HEK293 (cell line): ENCODE measurements around the gene BCL7C.
A peak's percentile ranks its signal among the peaks of the same experiment; 100 is the strongest.

Source experiments
- GLIS1 ChIP-seq: fragments of 450-650 bp; formaldehyde crosslinking; IDR thresholded peaks from 2 replicates; pipeline ENCODE4 v1.5.1; 2016; ENCODE audit warnings: missing biosample characterization, missing genetic modification characterization
- HOXA7 ChIP-seq: sonication (generic); formaldehyde crosslinking; IDR thresholded peaks from 2 replicates; pipeline ENCODE4 v1.8.1; 2022; ENCODE audit warnings: missing genetic modification reagents, borderline replicate concordance
- KLF7 ChIP-seq: fragments of 450-650 bp; formaldehyde crosslinking; IDR thresholded peaks from 2 replicates; pipeline ENCODE4 v1.5.1; 2016; ENCODE audit warnings: missing biosample characterization, missing genetic modification characterization, borderline replicate concordance
- MYNN ChIP-seq: fragments of 450-650 bp; formaldehyde crosslinking; IDR thresholded peaks from 2 replicates; pipeline ENCODE4 v1.5.1; 2016; ENCODE audit warnings: missing biosample characterization, missing genetic modification characterization, borderline replicate concordance
- PRDM1 ChIP-seq: fragments of 450-650 bp; formaldehyde crosslinking; IDR thresholded peaks from 2 replicates; pipeline ENCODE4; 2016; ENCODE audit warnings: missing biosample characterization, missing genetic modification characterization
- SP2 ChIP-seq: fragments of 450-650 bp; formaldehyde crosslinking; IDR thresholded peaks from 2 replicates; pipeline ENCODE4 v1.5.1; 2016; ENCODE audit warnings: missing biosample characterization, missing genetic modification characterization
- SP7 ChIP-seq: fragments of 450-650 bp; formaldehyde crosslinking; IDR thresholded peaks from 2 replicates; pipeline ENCODE4 v1.5.1; 2016; ENCODE audit warnings: missing biosample characterization, missing genetic modification characterization
- ZNF121 ChIP-seq: fragments of 450-650 bp; formaldehyde crosslinking; IDR thresholded peaks from 2 replicates; pipeline ENCODE4 v1.5.1; 2016; ENCODE audit warnings: missing biosample characterization, missing genetic modification characterization
- ZNF174 ChIP-seq: fragments of 450-650 bp; formaldehyde crosslinking; IDR thresholded peaks from 2 replicates; pipeline ENCODE4 v1.5.0; 2017; ENCODE audit warnings: missing biosample characterization, mild to moderate bottlenecking, missing genetic modification characterization
- ZNF214 ChIP-seq: fragments of 450-650 bp; formaldehyde crosslinking; IDR thresholded peaks from 2 replicates; pipeline ENCODE4 v1.5.1; 2017; ENCODE audit warnings: missing biosample characterization, mild to moderate bottlenecking, missing genetic modification characterization, borderline replicate concordance
- ZNF248 ChIP-seq: fragments of 450-650 bp; formaldehyde crosslinking; IDR thresholded peaks from 2 replicates; pipeline ENCODE4 v1.5.1; 2017; ENCODE audit warnings: missing biosample characterization, missing genetic modification characterization
- ZNF324 ChIP-seq: fragments of 450-650 bp; formaldehyde crosslinking; IDR thresholded peaks from 2 replicates; pipeline ENCODE4 v1.5.1; 2016; ENCODE audit warnings: missing biosample characterization, missing genetic modification characterization
- ZNF335 ChIP-seq: fragments of 450-650 bp; formaldehyde crosslinking; conservative IDR thresholded peaks from 2 replicates; pipeline ENCODE4 v1.5.1; 2016; ENCODE audit warnings: missing biosample characterization, missing genetic modification characterization
- ZNF354C ChIP-seq: fragments of 450-650 bp; formaldehyde crosslinking; IDR thresholded peaks from 2 replicates; pipeline ENCODE4 v1.5.1; 2016; ENCODE audit warnings: missing biosample characterization, missing genetic modification characterization, low read depth, borderline replicate concordance
- ZNF394 ChIP-seq: fragments of 450-650 bp; formaldehyde crosslinking; IDR thresholded peaks from 2 replicates; pipeline ENCODE4 v1.5.1; 2016; ENCODE audit warnings: missing biosample characterization, missing genetic modification characterization, mild to moderate bottlenecking, moderate library complexity, borderline replicate concordance
- ZNF610 ChIP-seq: fragments of 450-650 bp; formaldehyde crosslinking; IDR thresholded peaks from 2 replicates; pipeline ENCODE4 v1.5.1; 2016; ENCODE audit warnings: missing biosample characterization, missing genetic modification characterization, borderline replicate concordance
- ZNF76 ChIP-seq: fragments of 450-650 bp; formaldehyde crosslinking; IDR thresholded peaks from 2 replicates; pipeline ENCODE4; 2016; ENCODE audit warnings: low read depth, missing biosample characterization, missing genetic modification characterization, borderline replicate concordance
- ZSCAN16 ChIP-seq: fragments of 450-650 bp; formaldehyde crosslinking; IDR thresholded peaks from 2 replicates; pipeline ENCODE4 v1.5.1; 2016; ENCODE audit warnings: missing biosample characterization, missing genetic modification characterization
- TF ChIP-seq, protein P1 (sequence below): fragments of 450-650 bp; formaldehyde crosslinking; IDR thresholded peaks from 2 replicates; pipeline ENCODE4 v1.5.1; 2016; ENCODE audit warnings: missing biosample characterization, missing genetic modification characterization
- TF ChIP-seq, protein P2 (sequence below): fragments of 450-650 bp; formaldehyde crosslinking; IDR thresholded peaks from 2 replicates; pipeline ENCODE4 v1.5.1; 2016; ENCODE audit warnings: missing biosample characterization, missing genetic modification characterization
- TF ChIP-seq, protein P3 (sequence below): fragments of 450-650 bp; formaldehyde crosslinking; IDR thresholded peaks from 2 replicates; pipeline ENCODE4 v1.5.1; 2016; ENCODE audit warnings: missing biosample characterization, missing genetic modification characterization
- TF ChIP-seq, protein P4 (sequence below): fragments of 450-650 bp; formaldehyde crosslinking; IDR thresholded peaks from 2 replicates; pipeline ENCODE4 v1.5.1; 2017; ENCODE audit warnings: missing biosample characterization, missing genetic modification characterization
- TF ChIP-seq, protein P5 (sequence below): fragments of 450-650 bp; formaldehyde crosslinking; IDR thresholded peaks from 2 replicates; pipeline ENCODE4 v1.5.1; 2017; ENCODE audit warnings: missing biosample characterization, missing genetic modification characterization
- TF ChIP-seq, protein P6 (sequence below): fragments of 450-650 bp; formaldehyde crosslinking; optimal IDR thresholded peaks from 2 replicates; pipeline ENCODE3; 2016; ENCODE audit warnings: missing biosample characterization, mild to moderate bottlenecking, missing genetic modification characterization

BCL7C gene

DNA sequence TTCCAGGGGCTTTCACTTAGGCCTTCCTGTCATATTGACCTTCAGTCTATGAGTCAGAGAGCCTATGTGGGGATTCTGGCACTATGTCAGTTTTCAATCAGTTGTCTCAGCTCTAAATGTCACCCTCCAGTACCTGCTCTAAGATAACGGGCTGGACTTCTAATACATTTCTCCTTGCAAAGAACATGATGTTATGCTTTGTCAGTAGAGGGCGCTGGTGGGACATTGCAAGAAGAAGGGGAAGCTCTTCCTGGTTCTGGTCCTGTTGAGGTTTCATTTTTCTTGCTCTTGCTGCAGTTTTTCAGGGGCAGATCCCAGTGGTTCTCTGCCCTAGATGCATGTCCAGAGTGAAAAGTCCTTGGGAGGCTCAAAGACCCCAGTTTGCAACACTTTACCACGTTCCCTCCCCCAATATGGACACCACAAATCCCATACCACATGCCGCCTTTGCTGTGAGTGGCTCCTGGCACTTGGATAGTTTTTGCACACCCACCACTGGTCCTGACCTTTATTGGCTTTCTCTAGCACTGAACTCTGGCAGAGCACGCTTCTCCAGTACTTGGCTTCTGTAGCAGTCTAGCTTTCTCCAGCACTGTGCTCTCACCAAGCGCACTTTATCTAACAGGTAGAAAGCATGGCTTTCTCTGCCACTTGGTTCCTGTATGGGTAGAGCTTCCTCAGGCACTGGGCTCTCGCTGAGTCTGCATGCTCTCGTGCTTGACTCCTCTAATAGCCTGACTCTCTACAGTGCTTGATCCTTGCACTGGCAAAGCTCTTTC is 49.0 kb downstream of the BCL7C start (continued):
- TF ChIP-seq SP7 = peak; percentile 70; the same call in 1 of the 2 replicates
- TF ChIP-seq, protein P1, sequence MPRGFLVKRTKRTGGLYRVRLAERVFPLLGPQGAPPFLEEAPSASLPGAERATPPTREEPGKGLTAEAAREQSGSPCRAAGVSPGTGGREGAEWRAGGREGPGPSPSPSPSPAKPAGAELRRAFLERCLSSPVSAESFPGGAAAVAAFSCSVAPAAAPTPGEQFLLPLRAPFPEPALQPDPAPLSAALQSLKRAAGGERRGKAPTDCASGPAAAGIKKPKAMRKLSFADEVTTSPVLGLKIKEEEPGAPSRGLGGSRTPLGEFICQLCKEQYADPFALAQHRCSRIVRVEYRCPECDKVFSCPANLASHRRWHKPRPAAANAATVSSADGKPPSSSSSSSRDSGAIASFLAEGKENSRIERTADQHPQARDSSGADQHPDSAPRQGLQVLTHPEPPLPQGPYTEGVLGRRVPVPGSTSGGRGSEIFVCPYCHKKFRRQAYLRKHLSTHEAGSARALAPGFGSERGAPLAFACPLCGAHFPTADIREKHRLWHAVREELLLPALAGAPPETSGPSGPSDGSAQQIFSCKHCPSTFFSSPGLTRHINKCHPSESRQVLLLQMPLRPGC (tag by site-specific recombination) = no peak
- TF ChIP-seq ZNF248 (tag by site-specific recombination) = no peak
- no peak for TF ChIP-seq GLIS1
- TF ChIP-seq, protein P2, sequence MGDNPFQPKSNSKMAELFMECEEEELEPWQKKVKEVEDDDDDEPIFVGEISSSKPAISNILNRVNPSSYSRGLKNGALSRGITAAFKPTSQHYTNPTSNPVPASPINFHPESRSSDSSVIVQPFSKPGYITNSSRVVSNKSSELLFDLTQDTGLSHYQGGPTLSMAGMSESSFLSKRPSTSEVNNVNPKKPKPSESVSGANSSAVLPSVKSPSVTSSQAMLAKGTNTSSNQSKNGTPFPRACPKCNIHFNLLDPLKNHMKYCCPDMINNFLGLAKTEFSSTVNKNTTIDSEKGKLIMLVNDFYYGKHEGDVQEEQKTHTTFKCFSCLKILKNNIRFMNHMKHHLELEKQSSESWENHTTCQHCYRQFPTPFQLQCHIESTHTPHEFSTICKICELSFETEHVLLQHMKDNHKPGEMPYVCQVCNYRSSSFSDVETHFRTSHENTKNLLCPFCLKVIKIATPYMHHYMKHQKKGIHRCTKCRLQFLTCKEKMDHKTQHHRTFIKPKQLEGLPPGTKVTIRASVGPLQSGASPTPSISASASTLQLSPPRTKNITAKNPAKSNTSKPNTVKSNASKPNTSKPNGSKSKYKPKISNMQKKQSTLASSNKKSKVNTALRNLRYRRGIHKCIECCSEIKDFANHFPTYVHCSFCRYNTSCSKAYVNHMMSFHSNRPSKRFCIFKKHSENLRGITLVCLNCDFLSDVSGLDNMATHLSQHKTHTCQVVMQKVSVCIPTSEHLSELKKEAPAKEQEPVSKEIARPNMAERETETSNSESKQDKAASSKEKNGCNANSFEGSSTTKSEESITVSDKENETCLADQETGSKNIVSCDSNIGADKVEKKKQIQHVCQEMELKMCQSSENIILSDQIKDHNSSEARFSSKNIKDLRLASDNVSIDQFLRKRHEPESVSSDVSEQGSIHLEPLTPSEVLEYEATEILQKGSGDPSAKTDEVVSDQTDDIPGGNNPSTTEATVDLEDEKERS = no peak
- no peak for TF ChIP-seq ZNF354C (tag by site-specific recombination)
- no peak for TF ChIP-seq KLF7 (tag by site-specific recombination)
- no peak for TF ChIP-seq ZNF214 (tag by site-specific recombination)
- TF ChIP-seq, protein P3, sequence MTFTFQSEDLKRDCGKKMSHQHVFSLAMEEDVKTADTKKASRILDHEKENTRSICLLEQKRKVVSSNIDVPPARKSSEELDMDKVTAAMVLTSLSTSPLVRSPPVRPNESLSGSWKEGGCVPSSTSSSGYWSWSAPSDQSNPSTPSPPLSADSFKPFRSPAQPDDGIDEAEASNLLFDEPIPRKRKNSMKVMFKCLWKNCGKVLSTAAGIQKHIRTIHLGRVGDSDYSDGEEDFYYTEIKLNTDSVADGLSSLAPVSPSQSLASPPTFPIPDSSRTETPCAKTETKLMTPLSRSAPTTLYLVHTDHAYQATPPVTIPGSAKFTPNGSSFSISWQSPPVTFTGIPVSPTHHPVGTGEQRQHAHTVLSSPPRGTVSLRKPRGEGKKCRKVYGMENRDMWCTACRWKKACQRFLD (tag by site-specific recombination) = no peak
- TF ChIP-seq MYNN (tag by site-specific recombination) = no peak
- TF ChIP-seq ZSCAN16 (tag by site-specific recombination) = no peak
- TF ChIP-seq, protein P4, sequence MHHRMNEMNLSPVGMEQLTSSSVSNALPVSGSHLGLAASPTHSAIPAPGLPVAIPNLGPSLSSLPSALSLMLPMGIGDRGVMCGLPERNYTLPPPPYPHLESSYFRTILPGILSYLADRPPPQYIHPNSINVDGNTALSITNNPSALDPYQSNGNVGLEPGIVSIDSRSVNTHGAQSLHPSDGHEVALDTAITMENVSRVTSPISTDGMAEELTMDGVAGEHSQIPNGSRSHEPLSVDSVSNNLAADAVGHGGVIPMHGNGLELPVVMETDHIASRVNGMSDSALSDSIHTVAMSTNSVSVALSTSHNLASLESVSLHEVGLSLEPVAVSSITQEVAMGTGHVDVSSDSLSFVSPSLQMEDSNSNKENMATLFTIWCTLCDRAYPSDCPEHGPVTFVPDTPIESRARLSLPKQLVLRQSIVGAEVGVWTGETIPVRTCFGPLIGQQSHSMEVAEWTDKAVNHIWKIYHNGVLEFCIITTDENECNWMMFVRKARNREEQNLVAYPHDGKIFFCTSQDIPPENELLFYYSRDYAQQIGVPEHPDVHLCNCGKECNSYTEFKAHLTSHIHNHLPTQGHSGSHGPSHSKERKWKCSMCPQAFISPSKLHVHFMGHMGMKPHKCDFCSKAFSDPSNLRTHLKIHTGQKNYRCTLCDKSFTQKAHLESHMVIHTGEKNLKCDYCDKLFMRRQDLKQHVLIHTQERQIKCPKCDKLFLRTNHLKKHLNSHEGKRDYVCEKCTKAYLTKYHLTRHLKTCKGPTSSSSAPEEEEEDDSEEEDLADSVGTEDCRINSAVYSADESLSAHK (tag by site-specific recombination) = no peak
- peak; percentile 59 for TF ChIP-seq ZNF335 (tag by site-specific recombination)
- no peak for TF ChIP-seq ZNF76 (tag by site-specific recombination)
- no peak for TF ChIP-seq ZNF174 (tag by site-specific recombination)
- TF ChIP-seq, protein P5, sequence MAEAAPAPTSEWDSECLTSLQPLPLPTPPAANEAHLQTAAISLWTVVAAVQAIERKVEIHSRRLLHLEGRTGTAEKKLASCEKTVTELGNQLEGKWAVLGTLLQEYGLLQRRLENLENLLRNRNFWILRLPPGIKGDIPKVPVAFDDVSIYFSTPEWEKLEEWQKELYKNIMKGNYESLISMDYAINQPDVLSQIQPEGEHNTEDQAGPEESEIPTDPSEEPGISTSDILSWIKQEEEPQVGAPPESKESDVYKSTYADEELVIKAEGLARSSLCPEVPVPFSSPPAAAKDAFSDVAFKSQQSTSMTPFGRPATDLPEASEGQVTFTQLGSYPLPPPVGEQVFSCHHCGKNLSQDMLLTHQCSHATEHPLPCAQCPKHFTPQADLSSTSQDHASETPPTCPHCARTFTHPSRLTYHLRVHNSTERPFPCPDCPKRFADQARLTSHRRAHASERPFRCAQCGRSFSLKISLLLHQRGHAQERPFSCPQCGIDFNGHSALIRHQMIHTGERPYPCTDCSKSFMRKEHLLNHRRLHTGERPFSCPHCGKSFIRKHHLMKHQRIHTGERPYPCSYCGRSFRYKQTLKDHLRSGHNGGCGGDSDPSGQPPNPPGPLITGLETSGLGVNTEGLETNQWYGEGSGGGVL = no peak
- peak; percentile 32; the same call in 1 of the 2 replicates for TF ChIP-seq ZNF394
- no peak for TF ChIP-seq HOXA7
- no peak for TF ChIP-seq ZNF324
- TF ChIP-seq, protein P6, sequence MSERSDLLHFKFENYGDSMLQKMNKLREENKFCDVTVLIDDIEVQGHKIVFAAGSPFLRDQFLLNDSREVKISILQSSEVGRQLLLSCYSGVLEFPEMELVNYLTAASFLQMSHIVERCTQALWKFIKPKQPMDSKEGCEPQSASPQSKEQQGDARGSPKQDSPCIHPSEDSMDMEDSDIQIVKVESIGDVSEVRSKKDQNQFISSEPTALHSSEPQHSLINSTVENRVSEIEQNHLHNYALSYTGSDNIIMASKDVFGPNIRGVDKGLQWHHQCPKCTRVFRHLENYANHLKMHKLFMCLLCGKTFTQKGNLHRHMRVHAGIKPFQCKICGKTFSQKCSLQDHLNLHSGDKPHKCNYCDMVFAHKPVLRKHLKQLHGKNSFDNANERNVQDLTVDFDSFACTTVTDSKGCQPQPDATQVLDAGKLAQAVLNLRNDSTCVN = no peak
- no peak for TF ChIP-seq ZNF610 (tag by site-specific recombination)
- TF ChIP-seq PRDM1 (tag by site-specific recombination) = peak; percentile 91
- no peak for TF ChIP-seq SP2 (tag by site-specific recombination)
- TF ChIP-seq ZNF121 (tag by site-specific recombination) = no peak
